ENCODE results near the gene FOXA3. TPM values are rescaled to one million over a fixed set of nuclear protein-coding genes. Genes with fewer than 3 reads are reported as not detected.

Gene FOXA3
- total RNA-seq, 1 experiment from 2014 or later = 5.8 TPM

DNA sequence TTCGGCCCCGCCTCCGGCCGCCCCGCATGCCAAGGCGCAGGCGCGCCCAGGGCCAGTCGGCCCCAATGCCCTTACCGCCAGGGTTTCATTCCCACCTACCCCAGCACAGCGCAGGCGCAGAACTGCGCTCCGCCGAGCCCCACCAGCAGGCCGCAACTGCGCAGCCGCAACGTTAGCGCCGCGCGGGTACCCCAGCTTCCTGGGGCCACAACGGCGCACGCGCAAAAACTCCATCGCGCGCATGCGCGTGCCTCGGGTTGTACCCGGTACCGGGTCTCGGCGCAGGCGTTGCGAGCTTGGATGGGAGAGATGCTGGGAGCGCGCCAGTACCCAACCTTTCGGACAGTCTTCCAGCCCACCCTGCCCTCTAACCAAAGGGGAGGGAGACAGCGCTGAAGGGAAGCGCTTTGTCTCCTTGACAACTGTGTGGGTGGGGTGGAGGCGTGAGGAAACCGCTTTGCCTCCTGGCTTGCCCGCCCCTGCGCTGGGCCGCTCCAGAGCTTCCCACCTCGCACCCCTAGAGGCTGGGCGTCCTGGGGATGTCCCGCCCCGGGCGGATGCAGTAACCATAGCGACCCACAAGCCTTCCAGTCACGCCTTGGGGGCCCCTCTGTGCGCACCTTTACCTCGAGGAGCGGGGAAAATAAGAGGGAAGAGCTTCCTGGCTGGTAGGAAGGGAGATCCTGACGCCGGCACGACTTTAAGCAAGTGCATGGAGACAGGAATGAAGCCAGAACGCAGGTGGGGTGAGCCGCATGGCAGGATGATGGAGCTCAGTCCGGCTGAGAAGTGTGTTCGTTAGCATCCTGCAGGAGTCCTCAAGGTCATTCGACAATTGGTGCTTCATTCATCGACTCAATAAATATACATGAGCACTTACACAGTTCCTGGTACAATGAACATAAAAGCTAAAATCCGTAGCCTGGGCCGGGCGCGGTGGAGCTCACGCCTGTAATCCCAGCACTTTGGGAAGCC lies 38.8 kb downstream of the FOXA3 start:
- DNase-seq (ENCODE audit: low read depth, low spot score) (peak; percentile 92), ATAC-seq (peak; percentile 92)
- ChIA-PET POLR2A (interaction anchor here (0.7 to 1.4 kb wide), 8 partner anchors 10 to 132 kb away, joined by 3 to 6 read pairs (median 3); partner anchors contain the start of genes IRF2BP1, NANOS2 and SYMPK), CTCF (interaction anchor here (0.7 to 1.5 kb wide), 7 partner anchors 10 to 166 kb away, joined by 3 to 9 read pairs (median 3); partner anchors contain the start of genes FOXA3, IRF2BP1, NANOS2 and SIX5), RAD21 (ENCODE audit: low non-redundant PET in 1 of 2, low total read pairs in 2 of 2, uncharacterized antibody in 2 of 2, unreplicated experiment in 2 of 2) (interaction anchor here (0.6 to 1.4 kb wide), 5 partner anchors 15 to 315 kb away, joined by 3 to 7 read pairs (median 3); partner anchors contain the start of gene CCDC61 (in 1 of the 2))
- Histone ChIP-seq H3K4me1 (ENCODE audit: control insufficient read depth in 1 of 2, insufficient read depth in 2 of 2, low read length in 2 of 2) (peaks cover 0 to 10% of the 10 kb centered on the region in 2 experiments; a peak in 1 of 4 replicates), H3K27me3 (ENCODE audit: insufficient read depth, low read length) (no peaks in the 10 kb centered on the region), H3K79me2 (ENCODE audit: insufficient read depth, low read length) (peaks cover 5% of the 10 kb centered on the region; the same call in 1 of the 2 replicates), H3K27ac (ENCODE audit: low read depth, low read length) (peak overlapping the region; percentile 72), H4K20me1 (ENCODE audit: insufficient read depth) (no peaks in the 10 kb centered on the region), H3K9ac (ENCODE audit: low read length) (peak overlapping the region; percentile 88), H3K36me3 (ENCODE audit: control insufficient read depth in 1 of 2, insufficient read depth in 2 of 2, low read length in 2 of 2) (peaks cover 0 to 3% of the 10 kb centered on the region in 2 experiments; a peak in 1 of 4 replicates), H3K4me3 (replicated peaks in 1 of 2; ENCODE audit: low read depth in 1 of 2, low read length in 2 of 2) (peak overlapping the region; percentile 75 to 86), H2AFZ (ENCODE audit: low read depth, low read length, poor library complexity, severe bottlenecking) (no peak overlapping the region), H3K4me2 (ENCODE audit: low read length) (peak overlapping the region; percentile 84), H3K9me2 (ENCODE audit: insufficient read depth) (no peaks in the 10 kb centered on the region), H3K9me3 (ENCODE audit: control insufficient read depth in 1 of 2, insufficient read depth in 1 of 2, low read depth in 1 of 2, low read length in 2 of 2) (no peaks in the 10 kb centered on the region)
- TSS peak; percentile 70 for BruUV-seq (replicated peaks)
- intact Hi-C loops (cut with micrococcal nuclease) = loop anchor here (2.0 kb wide), 1 partner anchor 16 kb away; the partner anchor contains the start of gene IRF2BP1
- TF ChIP-seq POLR2AphosphoS5 (IDR thresholded peaks at IDR 0.05; ENCODE audit: low read depth, low read length) (peak; percentile 84), CBX3 (IDR thresholded peaks at IDR 0.05; ENCODE audit: low read depth) (no peak), TCF7L2 (IDR thresholded peaks at IDR 0.05; ENCODE audit: borderline replicate concordance, extremely low read depth, insufficient read depth, insufficient read length) (no peak), EZH2phosphoT487 (IDR thresholded peaks at IDR 0.05; ENCODE audit: borderline replicate concordance) (no peak), ZFX (IDR thresholded peaks at IDR 0.05) (peak; percentile 18; the same call in 1 of the 2 replicates), YY1 (IDR thresholded peaks at IDR 0.05; ENCODE audit: extremely low read depth, insufficient replicate concordance, low read depth, low read length) (no peak), EZH2 (IDR thresholded peaks at IDR 0.05) (no peak), FOSL1 (IDR thresholded peaks at IDR 0.05; ENCODE audit: low read depth) (no peak), ELF1 (IDR thresholded peaks at IDR 0.05; ENCODE audit: borderline replicate concordance, low read depth) (no peak), POLR2A (IDR thresholded peaks at IDR 0.05; ENCODE audit: borderline replicate concordance, extremely low read depth, insufficient read depth, insufficient read length) (peak; percentile 61), SP1 (IDR thresholded peaks at IDR 0.05; ENCODE audit: low read depth) (no peak), CEBPB (IDR thresholded peaks at IDR 0.05; ENCODE audit: low read depth) (no peak), JUND (IDR thresholded peaks at IDR 0.05) (no peak)
- TF ChIP-seq, protein P1, sequence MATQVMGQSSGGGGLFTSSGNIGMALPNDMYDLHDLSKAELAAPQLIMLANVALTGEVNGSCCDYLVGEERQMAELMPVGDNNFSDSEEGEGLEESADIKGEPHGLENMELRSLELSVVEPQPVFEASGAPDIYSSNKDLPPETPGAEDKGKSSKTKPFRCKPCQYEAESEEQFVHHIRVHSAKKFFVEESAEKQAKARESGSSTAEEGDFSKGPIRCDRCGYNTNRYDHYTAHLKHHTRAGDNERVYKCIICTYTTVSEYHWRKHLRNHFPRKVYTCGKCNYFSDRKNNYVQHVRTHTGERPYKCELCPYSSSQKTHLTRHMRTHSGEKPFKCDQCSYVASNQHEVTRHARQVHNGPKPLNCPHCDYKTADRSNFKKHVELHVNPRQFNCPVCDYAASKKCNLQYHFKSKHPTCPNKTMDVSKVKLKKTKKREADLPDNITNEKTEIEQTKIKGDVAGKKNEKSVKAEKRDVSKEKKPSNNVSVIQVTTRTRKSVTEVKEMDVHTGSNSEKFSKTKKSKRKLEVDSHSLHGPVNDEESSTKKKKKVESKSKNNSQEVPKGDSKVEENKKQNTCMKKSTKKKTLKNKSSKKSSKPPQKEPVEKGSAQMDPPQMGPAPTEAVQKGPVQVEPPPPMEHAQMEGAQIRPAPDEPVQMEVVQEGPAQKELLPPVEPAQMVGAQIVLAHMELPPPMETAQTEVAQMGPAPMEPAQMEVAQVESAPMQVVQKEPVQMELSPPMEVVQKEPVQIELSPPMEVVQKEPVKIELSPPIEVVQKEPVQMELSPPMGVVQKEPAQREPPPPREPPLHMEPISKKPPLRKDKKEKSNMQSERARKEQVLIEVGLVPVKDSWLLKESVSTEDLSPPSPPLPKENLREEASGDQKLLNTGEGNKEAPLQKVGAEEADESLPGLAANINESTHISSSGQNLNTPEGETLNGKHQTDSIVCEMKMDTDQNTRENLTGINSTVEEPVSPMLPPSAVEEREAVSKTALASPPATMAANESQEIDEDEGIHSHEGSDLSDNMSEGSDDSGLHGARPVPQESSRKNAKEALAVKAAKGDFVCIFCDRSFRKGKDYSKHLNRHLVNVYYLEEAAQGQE (IDR thresholded peaks at IDR 0.05; ENCODE audit: low read depth) = no peak
- TF ChIP-seq, protein P2, sequence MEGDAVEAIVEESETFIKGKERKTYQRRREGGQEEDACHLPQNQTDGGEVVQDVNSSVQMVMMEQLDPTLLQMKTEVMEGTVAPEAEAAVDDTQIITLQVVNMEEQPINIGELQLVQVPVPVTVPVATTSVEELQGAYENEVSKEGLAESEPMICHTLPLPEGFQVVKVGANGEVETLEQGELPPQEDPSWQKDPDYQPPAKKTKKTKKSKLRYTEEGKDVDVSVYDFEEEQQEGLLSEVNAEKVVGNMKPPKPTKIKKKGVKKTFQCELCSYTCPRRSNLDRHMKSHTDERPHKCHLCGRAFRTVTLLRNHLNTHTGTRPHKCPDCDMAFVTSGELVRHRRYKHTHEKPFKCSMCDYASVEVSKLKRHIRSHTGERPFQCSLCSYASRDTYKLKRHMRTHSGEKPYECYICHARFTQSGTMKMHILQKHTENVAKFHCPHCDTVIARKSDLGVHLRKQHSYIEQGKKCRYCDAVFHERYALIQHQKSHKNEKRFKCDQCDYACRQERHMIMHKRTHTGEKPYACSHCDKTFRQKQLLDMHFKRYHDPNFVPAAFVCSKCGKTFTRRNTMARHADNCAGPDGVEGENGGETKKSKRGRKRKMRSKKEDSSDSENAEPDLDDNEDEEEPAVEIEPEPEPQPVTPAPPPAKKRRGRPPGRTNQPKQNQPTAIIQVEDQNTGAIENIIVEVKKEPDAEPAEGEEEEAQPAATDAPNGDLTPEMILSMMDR (IDR thresholded peaks at IDR 0.05 in 2 of 3, conservative IDR thresholded peaks at IDR 0.05 in 1 of 3; ENCODE audit: borderline replicate concordance in 1 of 3, insufficient read depth in 1 of 3, low read depth in 2 of 3, low read length in 2 of 3) = no peak
